HEK293 (cell line): ENCODE data around the gene PARP15.

ENCODE experiments used
- CTCF ChIA-PET: fragments of 350-600 bp; formaldehyde crosslinking; extraction: SDS; loops from one replicate; lab custom pipeline; 2021; ENCODE audit warnings: antibody characterized with exemption; lab: Yijun Ruan, JAX
- POLR2A ChIA-PET: fragments of 300-600 bp; formaldehyde crosslinking; extraction: SDS; loops from one replicate; lab custom pipeline; 2020; ENCODE audit warnings: antibody characterized with exemption, inconsistent platforms; lab: Yijun Ruan, JAX
- H3K27ac ChIP-seq: fragments of 200-500 bp; sonication (Bioruptor generic); 2 replicates; pipeline ENCODE4 v1.5.1; 2014; ENCODE audit warnings: low read depth, low read length, control low read depth, inconsistent platforms; ENCODE audit errors: extremely low read depth
- H3K36me3 ChIP-seq, 2 experiments: fragments of 200-500 bp in 1 of 2; sonication (Bioruptor generic) in 1 of 2; 1 replicate in 1 of 2; 2 replicates in 1 of 2; pipeline ENCODE4 v1.5.1; 2014 to 2017; ENCODE audit warnings: inconsistent platforms in 2 of 2, low read length in 2 of 2; ENCODE audit not compliant: control insufficient read depth in 2 of 2, insufficient read depth in 1 of 2
- H3K4me1 ChIP-seq: fragments of 200-500 bp; sonication (Bioruptor generic); 2 replicates; pipeline ENCODE4 v1.5.1; 2014; ENCODE audit warnings: mild to moderate bottlenecking, low read length, inconsistent platforms; ENCODE audit not compliant: control insufficient read depth, insufficient read depth
- H3K4me3 ChIP-seq: 2 replicates; pipeline ENCODE4 v1.5.1; 2011; ENCODE audit warnings: low read depth, mild to moderate bottlenecking, control low read depth, low read length, moderate library complexity
- H3K9me3 ChIP-seq: fragments of 200-500 bp; sonication (Bioruptor generic); 2 replicates; pipeline ENCODE4 v1.5.1; 2014; ENCODE audit warnings: low read depth, low read length, inconsistent platforms; ENCODE audit not compliant: control insufficient read depth, insufficient read depth
- GLI4 ChIP-seq: fragments of 450-650 bp; formaldehyde crosslinking; IDR thresholded peaks from 2 replicates; pipeline ENCODE4 v1.5.1; 2016; ENCODE audit warnings: missing biosample characterization, missing genetic modification characterization
- KLF1 ChIP-seq: fragments of 450-650 bp; formaldehyde crosslinking; IDR thresholded peaks from 2 replicates; pipeline ENCODE4 v1.5.1; 2016; ENCODE audit warnings: missing biosample characterization, missing genetic modification characterization
- KLF7 ChIP-seq: fragments of 450-650 bp; formaldehyde crosslinking; IDR thresholded peaks from 2 replicates; pipeline ENCODE4 v1.5.1; 2016; ENCODE audit warnings: missing biosample characterization, missing genetic modification characterization, borderline replicate concordance
- OSR2 ChIP-seq: fragments of 450-650 bp; formaldehyde crosslinking; IDR thresholded peaks from 2 replicates; pipeline ENCODE4 v1.5.1; 2016; ENCODE audit warnings: missing biosample characterization, missing genetic modification characterization
- YY1 ChIP-seq: fragments of 450-650 bp; formaldehyde crosslinking; IDR thresholded peaks from 2 replicates; pipeline ENCODE4 v1.5.1; 2018; ENCODE audit warnings: missing biosample characterization, missing genetic modification characterization
- ZEB2 ChIP-seq: fragments of 450-650 bp; formaldehyde crosslinking; IDR thresholded peaks from 2 replicates; pipeline ENCODE4 v1.5.1; 2016; ENCODE audit warnings: missing biosample characterization, missing genetic modification characterization
- ZNF112 ChIP-seq: fragments of 450-650 bp; formaldehyde crosslinking; IDR thresholded peaks from 2 replicates; pipeline ENCODE4 v1.5.0; 2017; ENCODE audit warnings: missing biosample characterization, missing genetic modification characterization
- ZNF155 ChIP-seq: fragments of 450-650 bp; formaldehyde crosslinking; IDR thresholded peaks from 2 replicates; pipeline ENCODE4 v1.5.1; 2016; ENCODE audit warnings: missing biosample characterization, missing genetic modification characterization
- ZNF19 ChIP-seq: fragments of 450-650 bp; formaldehyde crosslinking; IDR thresholded peaks from 2 replicates; pipeline ENCODE4; 2016; ENCODE audit warnings: missing biosample characterization, missing genetic modification characterization, low read depth
- ZNF202 ChIP-seq: fragments of 450-650 bp; formaldehyde crosslinking; IDR thresholded peaks from 2 replicates; pipeline ENCODE4 v1.5.1; 2016; ENCODE audit warnings: missing biosample characterization, missing genetic modification characterization, borderline replicate concordance
- ZNF211 ChIP-seq: fragments of 450-650 bp; formaldehyde crosslinking; IDR thresholded peaks from 2 replicates; pipeline ENCODE4 v1.5.1; 2016; ENCODE audit warnings: low read depth, missing biosample characterization, missing genetic modification characterization
- ZNF223 ChIP-seq: fragments of 450-650 bp; formaldehyde crosslinking; IDR thresholded peaks from 2 replicates; pipeline ENCODE4 v1.5.1; 2016; ENCODE audit warnings: missing biosample characterization, missing genetic modification characterization
- ZNF391 ChIP-seq: fragments of 450-650 bp; formaldehyde crosslinking; IDR thresholded peaks from 2 replicates; pipeline ENCODE4 v1.5.1; 2016; ENCODE audit warnings: low read depth, missing biosample characterization, missing genetic modification characterization, borderline replicate concordance
- ZNF416 ChIP-seq: fragments of 450-650 bp; formaldehyde crosslinking; IDR thresholded peaks from 2 replicates; pipeline ENCODE4 v1.5.1; 2016; ENCODE audit warnings: missing biosample characterization, missing genetic modification characterization
- ZNF423 ChIP-seq: fragments of 450-650 bp; formaldehyde crosslinking; IDR thresholded peaks from 2 replicates; pipeline ENCODE4 v1.5.1; 2016; ENCODE audit warnings: missing biosample characterization, missing genetic modification characterization
- ZNF473 ChIP-seq: fragments of 450-650 bp; formaldehyde crosslinking; IDR thresholded peaks from 2 replicates; pipeline ENCODE4 v1.5.1; 2017; ENCODE audit warnings: missing biosample characterization, missing genetic modification characterization
- ZNF571 ChIP-seq: fragments of 450-650 bp; formaldehyde crosslinking; IDR thresholded peaks from 2 replicates; pipeline ENCODE4 v1.5.0; 2017; ENCODE audit warnings: missing biosample characterization, missing genetic modification characterization
- ZNF621 ChIP-seq: fragments of 450-650 bp; formaldehyde crosslinking; IDR thresholded peaks from 2 replicates; pipeline ENCODE4 v1.5.1; 2017; ENCODE audit warnings: missing biosample characterization, missing genetic modification characterization
- ZNF623 ChIP-seq: fragments of 450-650 bp; formaldehyde crosslinking; IDR thresholded peaks from 2 replicates; pipeline ENCODE4 v1.5.1; 2016; ENCODE audit warnings: missing biosample characterization, missing genetic modification characterization
- ZNF629 ChIP-seq: fragments of 450-650 bp; formaldehyde crosslinking; IDR thresholded peaks from 2 replicates; pipeline ENCODE4 v1.5.1; 2017; ENCODE audit warnings: missing biosample characterization, missing genetic modification characterization
- ZNF658 ChIP-seq: fragments of 450-650 bp; formaldehyde crosslinking; IDR thresholded peaks from 2 replicates; pipeline ENCODE4; 2016; ENCODE audit warnings: missing biosample characterization, missing genetic modification characterization
- ZNF76 ChIP-seq: fragments of 450-650 bp; formaldehyde crosslinking; IDR thresholded peaks from 2 replicates; pipeline ENCODE4; 2016; ENCODE audit warnings: low read depth, missing biosample characterization, missing genetic modification characterization, borderline replicate concordance
- ZSCAN16 ChIP-seq: fragments of 450-650 bp; formaldehyde crosslinking; IDR thresholded peaks from 2 replicates; pipeline ENCODE4 v1.5.1; 2016; ENCODE audit warnings: missing biosample characterization, missing genetic modification characterization
- ZSCAN30 ChIP-seq: fragments of 450-650 bp; IDR thresholded peaks from 2 replicates; pipeline ENCODE4 v1.5.1; 2018; ENCODE audit warnings: missing biosample characterization, mild to moderate bottlenecking, missing genetic modification characterization, moderate library complexity
- TF ChIP-seq, protein P1 (sequence below): fragments of 450-650 bp; formaldehyde crosslinking; IDR thresholded peaks from 2 replicates; pipeline ENCODE4 v1.5.1; 2016; ENCODE audit warnings: missing biosample characterization, missing genetic modification characterization, borderline replicate concordance
- TF ChIP-seq, protein P2 (sequence below): fragments of 450-650 bp; formaldehyde crosslinking; IDR thresholded peaks from 2 replicates; pipeline ENCODE4 v1.5.1; 2016; ENCODE audit warnings: missing biosample characterization, missing genetic modification characterization
- TF ChIP-seq, protein P3 (sequence below): fragments of 450-650 bp; formaldehyde crosslinking; IDR thresholded peaks from 2 replicates; pipeline ENCODE4 v1.5.1; 2016; ENCODE audit warnings: missing biosample characterization, missing genetic modification characterization
- TF ChIP-seq, protein P4 (sequence below): fragments of 450-650 bp; formaldehyde crosslinking; IDR thresholded peaks from 2 replicates; pipeline ENCODE4 v1.5.1; 2016; ENCODE audit warnings: missing biosample characterization, missing genetic modification characterization
- TF ChIP-seq, protein P5 (sequence below): fragments of 450-650 bp; formaldehyde crosslinking; IDR thresholded peaks from 2 replicates; pipeline ENCODE4 v1.5.1; 2016; ENCODE audit warnings: missing biosample characterization, missing genetic modification characterization

The PARP15 gene

DNA sequence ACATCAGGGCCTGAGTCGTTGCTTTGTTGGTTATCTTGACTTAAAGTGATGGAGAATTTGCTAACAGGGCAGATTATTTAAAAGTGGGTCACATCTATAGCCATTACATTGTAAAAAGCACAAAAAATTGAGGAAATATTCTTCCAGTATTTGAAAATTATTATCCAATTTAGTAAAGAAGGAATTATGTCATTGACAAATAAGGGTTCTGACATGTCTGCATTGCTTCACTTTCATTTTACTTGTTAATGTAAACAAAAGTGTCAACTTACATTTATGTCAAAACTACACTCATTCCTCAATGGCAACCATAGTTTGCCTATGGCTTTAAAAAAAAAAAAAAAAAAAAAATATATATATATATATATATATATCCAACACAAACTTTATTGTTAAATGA is 99.8 kb downstream of the PARP15 start:
- Histone ChIP-seq H3K9me3 (no peaks in the 10 kb centered on the region), H3K4me1 (no peaks in the 10 kb centered on the region), H3K4me3 (no peak overlapping the region), H3K27ac (no peak overlapping the region), H3K36me3 (no peaks in the 10 kb centered on the region)
- ChIA-PET POLR2A (no interaction called here), CTCF (interaction anchor here (0.5 to 0.7 kb wide), 2 partner anchors 18 to 158 kb away, joined by 3 to 4 read pairs; no protein-coding TSS in a partner anchor)
- TF ChIP-seq KLF1 (no peak), ZNF223 (tag by site-specific recombination) (no peak), ZNF623 (no peak), ZNF416 (tag by site-specific recombination) (no peak), YY1 (no peak), ZNF629 (tag by site-specific recombination) (no peak), ZNF76 (tag by site-specific recombination) (no peak), ZNF391 (tag by site-specific recombination) (no peak), ZNF211 (tag by site-specific recombination) (no peak)
- TF ChIP-seq, protein P1, sequence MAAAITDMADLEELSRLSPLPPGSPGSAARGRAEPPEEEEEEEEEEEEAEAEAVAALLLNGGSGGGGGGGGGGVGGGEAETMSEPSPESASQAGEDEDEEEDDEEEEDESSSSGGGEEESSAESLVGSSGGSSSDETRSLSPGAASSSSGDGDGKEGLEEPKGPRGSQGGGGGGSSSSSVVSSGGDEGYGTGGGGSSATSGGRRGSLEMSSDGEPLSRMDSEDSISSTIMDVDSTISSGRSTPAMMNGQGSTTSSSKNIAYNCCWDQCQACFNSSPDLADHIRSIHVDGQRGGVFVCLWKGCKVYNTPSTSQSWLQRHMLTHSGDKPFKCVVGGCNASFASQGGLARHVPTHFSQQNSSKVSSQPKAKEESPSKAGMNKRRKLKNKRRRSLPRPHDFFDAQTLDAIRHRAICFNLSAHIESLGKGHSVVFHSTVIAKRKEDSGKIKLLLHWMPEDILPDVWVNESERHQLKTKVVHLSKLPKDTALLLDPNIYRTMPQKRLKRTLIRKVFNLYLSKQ (tag by site-specific recombination) = no peak

DNA sequence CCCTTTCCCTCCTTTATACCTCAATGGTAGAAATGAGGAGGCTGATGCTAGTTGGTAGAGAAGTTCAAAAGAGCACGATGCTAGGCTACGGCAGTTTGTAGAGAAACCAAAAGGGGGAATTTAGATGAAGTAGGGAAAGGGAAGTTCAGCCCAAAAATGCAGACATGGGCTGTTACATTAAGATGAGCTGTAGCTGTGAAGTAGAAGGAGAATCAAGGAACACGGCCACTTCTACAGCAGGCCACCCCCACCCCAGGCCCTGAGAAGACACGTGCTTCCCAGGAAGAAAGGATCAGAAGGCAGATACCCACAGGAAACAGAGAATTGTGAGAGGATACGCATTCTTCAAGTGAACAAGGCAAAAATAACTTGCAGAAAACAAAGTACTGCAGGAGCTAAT is 101.1 kb downstream of the PARP15 start:
- no peaks in the 10 kb centered on the region for H3K9me3 ChIP-seq
- no peak overlapping the region for H3K27ac ChIP-seq
- H3K36me3 ChIP-seq = no peaks in the 10 kb centered on the region
- POLR2A ChIA-PET = interaction anchor here (1.5 to 1.8 kb wide), 2 partner anchors 114 to 294 kb away, joined by 5 to 6 read pairs; partner anchors contain the start of genes DTX3L, FAM162A and PARP9
- H3K4me3 ChIP-seq = no peak overlapping the region
- TF ChIP-seq ZSCAN30 (tag by site-specific recombination) (no peak), ZNF473 (tag by site-specific recombination) (no peak), ZSCAN16 (tag by site-specific recombination) (no peak), ZNF571 (no peak), OSR2 (no peak), ZNF155 (no peak), ZNF19 (tag by site-specific recombination) (no peak), KLF7 (no peak), ZNF621 (tag by site-specific recombination) (no peak), ZNF658 (tag by site-specific recombination) (no peak), ZNF202 (no peak), ZNF112 (no peak), GLI4 (tag by site-specific recombination) (no peak), ZNF423 (tag by site-specific recombination) (no peak), ZEB2 (tag by site-specific recombination) (no peak)
- TF ChIP-seq, protein P2, sequence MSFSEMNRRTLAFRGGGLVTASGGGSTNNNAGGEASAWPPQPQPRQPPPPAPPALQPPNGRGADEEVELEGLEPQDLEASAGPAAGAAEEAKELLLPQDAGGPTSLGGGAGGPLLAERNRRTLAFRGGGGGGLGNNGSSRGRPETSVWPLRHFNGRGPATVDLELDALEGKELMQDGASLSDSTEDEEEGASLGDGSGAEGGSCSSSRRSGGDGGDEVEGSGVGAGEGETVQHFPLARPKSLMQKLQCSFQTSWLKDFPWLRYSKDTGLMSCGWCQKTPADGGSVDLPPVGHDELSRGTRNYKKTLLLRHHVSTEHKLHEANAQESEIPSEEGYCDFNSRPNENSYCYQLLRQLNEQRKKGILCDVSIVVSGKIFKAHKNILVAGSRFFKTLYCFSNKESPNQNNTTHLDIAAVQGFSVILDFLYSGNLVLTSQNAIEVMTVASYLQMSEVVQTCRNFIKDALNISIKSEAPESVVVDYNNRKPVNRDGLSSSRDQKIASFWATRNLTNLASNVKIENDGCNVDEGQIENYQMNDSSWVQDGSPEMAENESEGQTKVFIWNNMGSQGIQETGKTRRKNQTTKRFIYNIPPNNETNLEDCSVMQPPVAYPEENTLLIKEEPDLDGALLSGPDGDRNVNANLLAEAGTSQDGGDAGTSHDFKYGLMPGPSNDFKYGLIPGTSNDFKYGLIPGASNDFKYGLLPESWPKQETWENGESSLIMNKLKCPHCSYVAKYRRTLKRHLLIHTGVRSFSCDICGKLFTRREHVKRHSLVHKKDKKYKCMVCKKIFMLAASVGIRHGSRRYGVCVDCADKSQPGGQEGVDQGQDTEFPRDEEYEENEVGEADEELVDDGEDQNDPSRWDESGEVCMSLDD (tag by site-specific recombination) = no peak
- TF ChIP-seq, protein P3, sequence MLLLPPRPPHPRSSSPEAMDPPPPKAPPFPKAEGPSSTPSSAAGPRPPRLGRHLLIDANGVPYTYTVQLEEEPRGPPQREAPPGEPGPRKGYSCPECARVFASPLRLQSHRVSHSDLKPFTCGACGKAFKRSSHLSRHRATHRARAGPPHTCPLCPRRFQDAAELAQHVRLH = no peak
- TF ChIP-seq, protein P4, sequence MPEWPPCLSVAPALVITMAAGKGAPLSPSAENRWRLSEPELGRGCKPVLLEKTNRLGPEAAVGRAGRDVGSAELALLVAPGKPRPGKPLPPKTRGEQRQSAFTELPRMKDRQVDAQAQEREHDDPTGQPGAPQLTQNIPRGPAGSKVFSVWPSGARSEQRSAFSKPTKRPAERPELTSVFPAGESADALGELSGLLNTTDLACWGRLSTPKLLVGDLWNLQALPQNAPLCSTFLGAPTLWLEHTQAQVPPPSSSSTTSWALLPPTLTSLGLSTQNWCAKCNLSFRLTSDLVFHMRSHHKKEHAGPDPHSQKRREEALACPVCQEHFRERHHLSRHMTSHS (tag by site-specific recombination) = no peak
- TF ChIP-seq, protein P5, sequence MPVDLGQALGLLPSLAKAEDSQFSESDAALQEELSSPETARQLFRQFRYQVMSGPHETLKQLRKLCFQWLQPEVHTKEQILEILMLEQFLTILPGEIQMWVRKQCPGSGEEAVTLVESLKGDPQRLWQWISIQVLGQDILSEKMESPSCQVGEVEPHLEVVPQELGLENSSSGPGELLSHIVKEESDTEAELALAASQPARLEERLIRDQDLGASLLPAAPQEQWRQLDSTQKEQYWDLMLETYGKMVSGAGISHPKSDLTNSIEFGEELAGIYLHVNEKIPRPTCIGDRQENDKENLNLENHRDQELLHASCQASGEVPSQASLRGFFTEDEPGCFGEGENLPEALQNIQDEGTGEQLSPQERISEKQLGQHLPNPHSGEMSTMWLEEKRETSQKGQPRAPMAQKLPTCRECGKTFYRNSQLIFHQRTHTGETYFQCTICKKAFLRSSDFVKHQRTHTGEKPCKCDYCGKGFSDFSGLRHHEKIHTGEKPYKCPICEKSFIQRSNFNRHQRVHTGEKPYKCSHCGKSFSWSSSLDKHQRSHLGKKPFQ (tag by site-specific recombination) = no peak
- H3K4me1 ChIP-seq = no peaks in the 10 kb centered on the region
- CTCF ChIA-PET = interaction anchor here (0.6 to 3.0 kb wide), 16 partner anchors 9 to 917 kb away, joined by 3 to 28 read pairs (median 3); partner anchors contain the start of genes DTX3L, FAM162A and PARP9
